ENCODE data around the gene COL20A1.

The COL20A1 gene

GRCh38 chr20:63309261-63310071, 16.5 kb downstream of the COL20A1 start:
- no peak for DNase-seq

- DNase-seq = no peak
These were observed 17.4 kb downstream of the COL20A1 start for GRCh38 chr20:63310265-63310991.

GRCh38 chr20:63311186-63311832, 18.3 kb downstream of the COL20A1 start:
- no peak for DNase-seq

GRCh38 chr20:63311833-63312243, 18.9 kb downstream of the COL20A1 start:
- DNase-seq = no peak

- DNase-seq = no peak
These were observed 19.3 kb downstream of the COL20A1 start for GRCh38 chr20:63312273-63312672.

GRCh38 chr20:63312690-63313348, 19.8 kb downstream of the COL20A1 start:
- no peak for DNase-seq

- no peak for DNase-seq
These were observed 20.5 kb downstream of the COL20A1 start for GRCh38 chr20:63313349-63314014.

- no peak for DNase-seq
These were observed 21.1 kb downstream of the COL20A1 start for GRCh38 chr20:63314015-63314471.

GRCh38 chr20:63314566-63315239, 21.7 kb downstream of the COL20A1 start:
- no peak for DNase-seq

- DNase-seq = no peak
These were observed 22.3 kb downstream of the COL20A1 start for GRCh38 chr20:63315240-63315689.

- DNase-seq = no peak
These were observed 22.9 kb downstream of the COL20A1 start for GRCh38 chr20:63315731-63316491.

GRCh38 chr20:63316502-63316921, 23.5 kb downstream of the COL20A1 start:
- DNase-seq = no peak

GRCh38 chr20:63317061-63317460, 24.1 kb downstream of the COL20A1 start:
- no peak for DNase-seq

- no peak for DNase-seq
These were observed 24.8 kb downstream of the COL20A1 start for GRCh38 chr20:63317601-63318291.

GRCh38 chr20:63318391-63319163, 25.6 kb downstream of the COL20A1 start:
- no peak for DNase-seq

- DNase-seq = no peak
These were observed 26.4 kb downstream of the COL20A1 start for GRCh38 chr20:63319164-63320040.

- no peak for DNase-seq
These were observed 27.1 kb downstream of the COL20A1 start for GRCh38 chr20:63320041-63320511.

GRCh38 chr20:63320616-63321147, 27.7 kb downstream of the COL20A1 start:
- no peak for DNase-seq

Measured in activated CD4-positive, alpha-beta T cell treated with anti-CD3 and anti-CD28 coated beads, Interleukin-2, amount 50 U/mL, for 4 hours (primary cell).